ENCODE data around the gene ADCY2. TPM values are rescaled to one million over a fixed set of nuclear protein-coding genes. Genes with fewer than 3 reads are reported as not detected.

ADCY2 gene
- total RNA-seq, 1 experiment from 2014 or later: 31.3 TPM

GRCh38 chr5:7515284-7515914, 119.5 kb downstream of the ADCY2 start:
- Mint-ChIP-seq H3K4me1 (peaks cover 24 to 41% of the 10 kb centered on the region in 2 experiments), H3K9me3 (no peaks in the 10 kb centered on the region), H3K27me3 (ENCODE audit: low read depth) (no peaks in the 10 kb centered on the region; the same call in 1 of the 2 replicates), H3K4me3 (no peak overlapping the region; a peak in 1 of 5 replicates), H3K36me3 (ENCODE audit: insufficient read depth in 1 of 3, low read depth in 3 of 3) (peaks cover 2 to 18% (median 3%) of the 10 kb centered on the region in 3 experiments; a peak in 5 of 7 replicates), H3K27ac (peak overlapping the region in 2 of 3 experiments; percentile 28 to 68; a peak in 2 of 7 replicates)
- Histone ChIP-seq H3K4me2 (ENCODE audit: insufficient read depth, insufficient read length, low read length) (no peak overlapping the region), H3K4ac (ENCODE audit: low read depth, low read length) (no peak overlapping the region), H3K18ac (ENCODE audit: insufficient read length, low read depth, low read length) (no peak overlapping the region), H3K79me2 (ENCODE audit: insufficient read depth, low read length) (peaks cover 2% of the 10 kb centered on the region; the same call in 1 of the 2 replicates), H2BK5ac (ENCODE audit: insufficient read length, low read length) (no peak overlapping the region), H2AFZ (ENCODE audit: low read length) (no peak overlapping the region), H2BK120ac (ENCODE audit: low read depth, low read length, poor library complexity, severe bottlenecking) (no peak overlapping the region), H2AK5ac (ENCODE audit: insufficient read length, low read length) (no peak overlapping the region), H3T11ph (ENCODE audit: low read length) (no peak overlapping the region), H3K4me1 (ENCODE audit: insufficient read depth, low read length) (peaks cover 12% of the 10 kb centered on the region), H3K56ac (ENCODE audit: insufficient read length, low read depth, low read length) (no peak overlapping the region), H2BK12ac (ENCODE audit: insufficient read length, low read depth, low read length) (no peak overlapping the region), H4K20me1 (ENCODE audit: control insufficient read depth, insufficient read depth, insufficient read length) (no peaks in the 10 kb centered on the region), H4K5ac (ENCODE audit: insufficient read length, low read depth, low read length) (no peak overlapping the region), H3K23me2 (ENCODE audit: insufficient read length, low read depth, low read length, poor library complexity, severe bottlenecking) (no peaks in the 10 kb centered on the region), H3K14ac (ENCODE audit: insufficient read depth, low read length) (no peak overlapping the region), H4K91ac (ENCODE audit: insufficient read length, low read depth, low read length) (no peak overlapping the region), H3K23ac (ENCODE audit: insufficient read length, low read depth, low read length) (no peak overlapping the region), H3K9me3 (ENCODE audit: control insufficient read depth, low read depth, low read length) (no peaks in the 10 kb centered on the region), H3K79me1 (ENCODE audit: insufficient read depth, low read depth, low read length, poor library complexity, severe bottlenecking) (no peaks in the 10 kb centered on the region), H3K9ac (ENCODE audit: extremely low read depth, insufficient read length, low read length) (no peak overlapping the region), H2BK20ac (ENCODE audit: low read depth, low read length, poor library complexity, severe bottlenecking) (no peak overlapping the region), H4K8ac (replicated peaks; ENCODE audit: insufficient read length, low read depth, low read length) (no peak overlapping the region), H3K27me3 (ENCODE audit: insufficient read depth, low read length) (no peaks in the 10 kb centered on the region), H2BK15ac (ENCODE audit: low read depth, low read length) (no peak overlapping the region), H3K27ac (ENCODE audit: insufficient read length, low read depth, low read length) (no peak overlapping the region)
- no CpG with 5 or more reads among the region's 3 CpGs for WGBS (ENCODE audit: extremely low coverage, insufficient read length, low lambda C conversion rate)
- TF ChIP-seq CTCF (conservative IDR thresholded peaks at IDR 0.05): no peak
- no peak for DNase-seq

Data from H9 (cell line).